NCI-H1417 (cell line): ENCODE measurements around the gene TRIP13.
"Not testable (repeated sequence)": the region's sequence is repeated elsewhere in the genome, so short reads cannot be mapped to it uniquely, and the experiment has no call there.

ENCODE experiments used
- DNase-seq, 3 experiments: peaks; one replicate each; lab custom pipeline; 2025; lab: John Stamatoyannopoulos, UW

Gene TRIP13

GRCh38 chr5:891837-892393 lies 769 bp upstream of the TRIP13 start:
- DNase-seq, result peak in 1 of 3 experiments; percentile 83

- no peak for DNase-seq
Measured at GRCh38 chr5:893137-893506, 438 bp downstream of the TRIP13 start.

GRCh38 chr5:893711-894110 lies 1.0 kb downstream of the TRIP13 start:
- peak in 2 of 3 experiments; percentile 31 to 51 for DNase-seq

GRCh38 chr5:900781-901180 lies 8.1 kb downstream of the TRIP13 start:
- DNase-seq, result no peak

GRCh38 chr5:902129-902916 lies 9.6 kb downstream of the TRIP13 start:
- peak in 1 of 3 experiments; percentile 53 for DNase-seq

- DNase-seq, result no peak
Measured at GRCh38 chr5:903756-904096, 11.0 kb downstream of the TRIP13 start.

- no peak for DNase-seq
Measured at GRCh38 chr5:905139-905642, 12.5 kb downstream of the TRIP13 start.

GRCh38 chr5:907366-907910 lies 14.8 kb downstream of the TRIP13 start:
- no peak for DNase-seq

GRCh38 chr5:908172-908571 lies 15.5 kb downstream of the TRIP13 start:
- no peak for DNase-seq

- DNase-seq, result no peak
Measured at GRCh38 chr5:909086-909485, 16.4 kb downstream of the TRIP13 start.

- DNase-seq, result no peak
Measured at GRCh38 chr5:909994-910768, 17.5 kb downstream of the TRIP13 start.

- DNase-seq, result no peak
Measured at GRCh38 chr5:910769-911160, 18.1 kb downstream of the TRIP13 start.

GRCh38 chr5:911601-912000 lies 18.9 kb downstream of the TRIP13 start:
- peak in 1 of 3 experiments; percentile 49 for DNase-seq

GRCh38 chr5:912280-913091 lies 19.8 kb downstream of the TRIP13 start:
- peak in 2 of 3 experiments; percentile 93 to 97 for DNase-seq

GRCh38 chr5:914174-914573 lies 21.5 kb downstream of the TRIP13 start:
- DNase-seq, result no peak

GRCh38 chr5:914612-915011 lies 21.9 kb downstream of the TRIP13 start:
- no peak for DNase-seq

- DNase-seq, result not testable (repeated sequence)
Measured at GRCh38 chr5:915346-915745, 22.7 kb downstream of the TRIP13 start.

GRCh38 chr5:915946-916345 lies 23.3 kb downstream of the TRIP13 start:
- DNase-seq, result no peak

GRCh38 chr5:916441-917293 lies 24.0 kb downstream of the TRIP13 start:
- no peak for DNase-seq

GRCh38 chr5:918717-919116 lies 26.0 kb downstream of the TRIP13 start:
- DNase-seq, result not testable (repeated sequence)
